Gastroesophageal sphincter (tissue), 4 donors: ENCODE data around the gene IGSF6. TPM values are rescaled to one million over a fixed set of nuclear protein-coding genes. Genes with fewer than 3 reads are reported as not detected.
"Not testable (repeated sequence)": the region's sequence is repeated elsewhere in the genome, so short reads cannot be mapped to it uniquely, and the experiment has no call there.

Experiments used
- ATAC-seq: fragments of 150-250 bp; one replicate; pipeline ENCODE4 v1.9.1; 2016; ENCODE audit warnings: mild to moderate bottlenecking, moderate library complexity
- H3K27ac ChIP-seq, 4 donors: fragments of 200-600 bp; sonication (generic) in 3 of 4; 1 replicate in 3 of 4; 2 replicates in 1 of 4; pipeline ENCODE4 v1.5.1; 2016 to 2019
- H3K27me3 ChIP-seq: fragments of 200-600 bp; sonication (generic); one replicate; pipeline ENCODE4 v1.5.1; 2019
- H3K36me3 ChIP-seq, 2 donors: fragments of 200-600 bp; sonication (generic); one replicate each; pipeline ENCODE4 v1.5.1; 2019; ENCODE audit warnings: control low read depth in 1 of 2
- H3K4me1 ChIP-seq, 3 donors: fragments of 200-600 bp; sonication (generic); 1 replicate in 2 of 3; 2 replicates in 1 of 3; pipeline ENCODE4 v1.5.1; 2016 to 2019; ENCODE audit warnings: control low read depth in 2 of 3
- H3K4me3 ChIP-seq, 2 donors: fragments of 200-600 bp; sonication (generic); one replicate each; pipeline ENCODE4 v1.5.1; 2019; ENCODE audit warnings: mild to moderate bottlenecking in 1 of 2, moderate library complexity in 1 of 2
- H3K9me3 ChIP-seq, 3 donors: fragments of 200-600 bp; sonication (generic); one replicate each; pipeline ENCODE4 v1.5.1; 2017 to 2019; ENCODE audit warnings: control low read depth in 2 of 3
- CTCF ChIP-seq, 4 experiments: fragments of 200-600 bp in 2 of 4; fragments of 450-650 bp in 2 of 4; sonication (generic) in 1 of 4; IDR thresholded peaks; one replicate each; pipeline ENCODE4 v1.5.1; 2017 to 2019; ENCODE audit warnings: antibody characterized with exemption in 4 of 4, mild to moderate bottlenecking in 2 of 4, moderate library complexity in 2 of 4
- EP300 ChIP-seq: sonication (generic); formaldehyde crosslinking; IDR thresholded peaks from one replicate; pipeline ENCODE4 v1.6.1; 2017; ENCODE audit warnings: antibody characterized with exemption, mild to moderate bottlenecking
- POLR2A ChIP-seq, 2 donors: fragments of 450-650 bp; IDR thresholded peaks; one replicate each; pipeline ENCODE4 v1.6.1; 2017; ENCODE audit warnings: antibody characterized with exemption in 2 of 2, mild to moderate bottlenecking in 2 of 2, moderate library complexity in 1 of 2
- POLR2AphosphoS5 ChIP-seq: sonication (generic); formaldehyde crosslinking; IDR thresholded peaks from one replicate; pipeline ENCODE4 v1.6.1; 2017; ENCODE audit warnings: antibody characterized with exemption
- WGBS, 2 donors: methylation state at CpG; one replicate each; pipeline ENCODE4 v1.1.5; 2018; ENCODE audit warnings: low coverage in 1 of 2; 5-methylcytosine and 5-hydroxymethylcytosine counted together
- total RNA-seq, 4 donors: library from RNA; depleted of rRNA; stranded (reverse); fragments of >200 nt; gene quantifications; one replicate each; pipeline ENCODE4 v1.1.0, GENCODE V29; 2016

The IGSF6 gene
- total RNA-seq, 4 donors from 2014 or later: 0.62 to 5.0 (median 1.4) TPM; not detected in 1

DNA sequence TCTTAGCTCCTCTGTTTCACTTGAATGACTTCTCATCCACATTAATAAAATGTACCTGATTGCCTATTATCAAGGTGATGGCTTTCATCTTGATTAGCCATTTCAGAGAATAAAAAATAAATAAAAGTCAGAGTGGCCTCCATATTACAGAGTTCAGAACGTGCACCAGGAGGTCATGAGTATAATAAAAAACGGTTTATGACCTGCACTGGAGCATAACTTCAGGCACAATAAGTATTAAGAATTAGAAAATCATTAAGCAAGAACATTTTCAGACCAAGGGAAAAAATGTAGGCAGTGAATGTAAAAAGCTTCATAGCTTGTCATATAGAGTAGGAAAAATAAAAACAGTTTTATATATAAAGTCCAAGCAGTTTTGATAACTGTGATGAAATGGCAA lies 41.6 kb downstream of the IGSF6 start:
- peaks cover 8 to 80% (median 17%) of the 10 kb centered on the region in 3 donors for H3K4me1 ChIP-seq
- H3K9me3 ChIP-seq: no peaks in the 10 kb centered on the region
- no peaks in the 10 kb centered on the region for H3K27me3 ChIP-seq

GRCh38 chr16:21610006-21610544 lies 42.3 kb downstream of the IGSF6 start:
- TF ChIP-seq POLR2AphosphoS5 (no peak), POLR2A (IDR thresholded peaks at IDR 0.05) (no peak), EP300 (no peak), CTCF (IDR thresholded peaks at IDR 0.05) (no peak)
- Histone ChIP-seq H3K9me3 (no peaks in the 10 kb centered on the region), H3K27me3 (no peaks in the 10 kb centered on the region), H3K36me3 (peaks cover 0 to 6% of the 10 kb centered on the region in 2 donors), H3K4me3 (no peak overlapping the region), H3K27ac (no peak overlapping the region), H3K4me1 (peaks cover 8 to 87% (median 17%) of the 10 kb centered on the region in 3 donors)
- 79 to 84% methylated on average over 3 of the region's 3 CpGs for WGBS, 2 donors
- ATAC-seq: no peak

More for the DNA sequence above, 41.6 kb downstream of the IGSF6 start:
- Histone ChIP-seq H3K4me3 (no peak overlapping the region), H3K27ac (no peak overlapping the region), H3K36me3 (peaks cover 0 to 6% of the 10 kb centered on the region in 2 donors)
- no peak for TF ChIP-seq CTCF (IDR thresholded peaks at IDR 0.05)
- no peak for TF ChIP-seq POLR2A (IDR thresholded peaks at IDR 0.05)
- WGBS, 2 donors: 63 to 83% methylated on average over 1 to 2 of the region's 2 CpGs
- ATAC-seq: no peak

GRCh38 chr16:21608639-21609328 lies 43.6 kb downstream of the IGSF6 start:
- 68 to 100% methylated on average over 2 to 3 of the region's 3 CpGs for WGBS, 2 donors
- no peaks in the 10 kb centered on the region for H3K9me3 ChIP-seq
- H3K27ac ChIP-seq: no peak overlapping the region
- peaks cover 0 to 1% of the 10 kb centered on the region in 2 donors for H3K36me3 ChIP-seq
- no peaks in the 10 kb centered on the region for H3K27me3 ChIP-seq
- no peak for TF ChIP-seq POLR2AphosphoS5
- no peak for TF ChIP-seq CTCF (IDR thresholded peaks at IDR 0.05)
- TF ChIP-seq EP300: no peak
- no peak for TF ChIP-seq POLR2A (IDR thresholded peaks at IDR 0.05)
- H3K4me3 ChIP-seq: no peak overlapping the region
- peaks cover 8 to 100% (median 22%) of the 10 kb centered on the region in 3 donors for H3K4me1 ChIP-seq
- no peak for ATAC-seq

DNA sequence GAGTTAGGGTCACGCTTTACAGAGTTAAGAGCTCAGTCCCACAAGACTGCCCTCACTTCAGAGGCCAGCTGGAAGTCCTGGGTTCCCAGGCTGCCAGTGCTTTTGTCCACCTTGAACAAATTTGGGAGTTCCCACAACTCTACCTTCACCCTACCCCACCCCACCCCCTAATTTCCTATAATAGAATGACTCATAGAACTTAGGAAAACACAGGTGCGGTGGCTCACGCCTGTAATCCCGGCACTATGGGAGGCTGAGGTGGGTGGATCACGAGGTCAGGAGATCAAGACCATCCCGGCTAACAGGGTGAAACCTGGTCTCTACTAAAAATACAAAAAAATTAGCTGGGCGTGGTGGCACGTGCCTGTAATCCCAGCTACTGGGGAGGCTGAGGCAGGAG lies 46.6 kb downstream of the IGSF6 start:
- peaks cover 2 to 100% (median 16%) of the 10 kb centered on the region in 3 donors for H3K4me1 ChIP-seq
- not testable (repeated sequence) for H3K9me3 ChIP-seq, H3K27me3 ChIP-seq, ATAC-seq, H3K27ac ChIP-seq, H3K4me3 ChIP-seq, H3K36me3 ChIP-seq
- 100% methylated on average over 1 to 2 of the region's 8 CpGs for WGBS, 2 donors

- peaks cover 0 to 89% (median 15%) of the 10 kb centered on the region in 3 donors for H3K4me1 ChIP-seq
- ATAC-seq: no peak
- no peak overlapping the region for H3K27ac ChIP-seq
- H3K27me3 ChIP-seq: no peaks in the 10 kb centered on the region
- no peak overlapping the region for H3K4me3 ChIP-seq
- H3K9me3 ChIP-seq: no peaks in the 10 kb centered on the region
- TF ChIP-seq EP300 (no peak), POLR2A (IDR thresholded peaks at IDR 0.05) (no peak), CTCF (IDR thresholded peaks at IDR 0.05) (no peak), POLR2AphosphoS5 (no peak)
- H3K36me3 ChIP-seq: no peaks in the 10 kb centered on the region
- 17 to 33% methylated on average over 3 of the region's 3 CpGs for WGBS, 2 donors
Observed at GRCh38 chr16:21603928-21604327, 48.5 kb downstream of the IGSF6 start.
